Measurements from ENCODE around the gene STAB2. TPM values are rescaled to one million over a fixed set of nuclear protein-coding genes. Genes with fewer than 3 reads are reported as not detected.

Gene STAB2
- total and polyA plus RNA-seq, 2 of the 4 experiments (the other 2 are of a cell fraction) = not detected

DNA sequence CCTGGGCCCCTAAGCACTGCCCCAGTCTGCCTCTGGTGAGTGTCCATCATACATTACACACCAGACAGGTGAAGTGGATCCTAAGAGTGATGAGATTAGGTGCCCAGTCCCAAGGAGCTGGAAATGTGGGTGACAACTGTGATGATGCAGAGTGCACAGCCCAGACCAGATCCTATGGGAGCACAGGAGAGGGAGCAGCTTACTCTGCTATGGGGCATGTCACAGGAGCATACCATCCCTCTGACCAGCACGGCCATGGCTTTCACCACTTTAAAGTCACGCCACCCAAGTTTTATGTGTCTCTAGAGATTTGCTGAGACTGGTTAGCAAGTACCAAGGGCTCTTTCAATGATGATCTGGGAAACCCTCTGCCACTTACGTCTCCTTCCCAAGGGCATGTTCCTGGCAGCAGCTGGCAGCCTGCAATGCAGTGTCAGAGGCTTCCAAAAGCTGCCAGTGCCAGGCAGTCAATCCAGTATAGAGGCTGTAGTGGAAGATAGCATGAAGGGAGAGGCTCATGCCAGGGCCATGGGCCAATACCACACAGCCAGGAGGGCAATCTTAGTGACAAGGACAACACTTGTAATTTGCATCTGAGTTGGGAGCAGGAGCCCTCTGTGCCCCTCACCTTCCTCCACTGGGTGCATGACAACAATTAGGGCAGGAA lies 40.2 kb downstream of the STAB2 start:
- no peaks in the 10 kb centered on the region for H3K9me3 ChIP-seq (ENCODE audit: control insufficient read depth, insufficient read depth, low read length)
- H2BK20ac ChIP-seq (ENCODE audit: low read depth, low read length) = no peak overlapping the region
- H3K27ac ChIP-seq (ENCODE audit: insufficient read depth, low read length) = no peak overlapping the region
- H2BK120ac ChIP-seq (ENCODE audit: low read depth, low read length) = no peak overlapping the region
- no peak overlapping the region for H3K23ac ChIP-seq (ENCODE audit: low read depth, low read length)
- H2AFZ ChIP-seq (replicated peaks; ENCODE audit: low read length, poor library complexity) = no peak overlapping the region
- H3K9me1 ChIP-seq (ENCODE audit: insufficient read depth, low read length) = no peaks in the 10 kb centered on the region
- no peak overlapping the region for H3K4me2 ChIP-seq (ENCODE audit: low read depth, low read length)
- H3K27me3 ChIP-seq (ENCODE audit: control insufficient read depth, insufficient read depth, low read length) = no peaks in the 10 kb centered on the region
- no peaks in the 10 kb centered on the region for H3K4me1 ChIP-seq (ENCODE audit: control insufficient read depth, insufficient read depth, low read length)
- H4K91ac ChIP-seq (ENCODE audit: insufficient read depth, low read depth, low read length) = no peak overlapping the region
- H3K18ac ChIP-seq (ENCODE audit: low read depth, low read length) = no peak overlapping the region
- WGBS, 2 experiments (ENCODE audit: extremely low coverage in 2 of 2, insufficient read length in 1 of 2) = 40% methylated on average over 1 of the region's 3 CpGs; no CpG with 5 or more reads in 1 of the 2 experiments
- ChIA-PET CTCF (no interaction called here), POLR2A (ENCODE audit: unreplicated experiment) (no interaction called here)
- H4K8ac ChIP-seq (ENCODE audit: low read depth in 2 of 2, low read length in 2 of 2) = no peak overlapping the region
- H2BK5ac ChIP-seq (ENCODE audit: low read depth, low read length, poor library complexity, severe bottlenecking) = no peak overlapping the region
- dilution Hi-C loops (cut with HindIII; ENCODE audit: low sequenced_read_pairs, unreplicated experiment) (no loop called here), intact Hi-C loops (cut with micrococcal nuclease) (loop anchor here (2.0 kb wide), 1 partner anchor 243 kb away; no protein-coding TSS in a partner anchor), in situ Hi-C loops (cut with MboI; ENCODE audit: low sequenced_read_pairs) (no loop called here)
- TF ChIP-seq CEBPB (IDR thresholded peaks at IDR 0.05; ENCODE audit: low read depth, low read length) (no peak), CHD1 (IDR thresholded peaks at IDR 0.05; ENCODE audit: low read depth, low read length) (no peak), FOS (IDR thresholded peaks at IDR 0.05; ENCODE audit: low read depth, low read length) (no peak), RCOR1 (IDR thresholded peaks at IDR 0.05; ENCODE audit: insufficient replicate concordance, low read length) (no peak), RFX5 (IDR thresholded peaks at IDR 0.05; ENCODE audit: low read depth, low read length) (no peak), POLR2A (IDR thresholded peaks at IDR 0.05; ENCODE audit: low read depth, low read length) (no peak), RAD21 (IDR thresholded peaks at IDR 0.05; ENCODE audit: low read length) (no peak), MAFK (IDR thresholded peaks at IDR 0.05; ENCODE audit: low read depth, low read length) (no peak), CTCF (conservative IDR thresholded peaks at IDR 0.05; ENCODE audit: low read depth, low read length) (no peak), USF2 (IDR thresholded peaks at IDR 0.05; ENCODE audit: low read depth, low read length) (no peak), BHLHE40 (IDR thresholded peaks at IDR 0.05; ENCODE audit: low read depth, low read length) (no peak), MXI1 (IDR thresholded peaks at IDR 0.05; ENCODE audit: borderline replicate concordance, low read depth, low read length) (no peak), MAZ (IDR thresholded peaks at IDR 0.05; ENCODE audit: borderline replicate concordance, low read depth, low read length) (no peak), ELK1 (IDR thresholded peaks at IDR 0.05; ENCODE audit: borderline replicate concordance, low read depth, low read length) (no peak), SMC3 (IDR thresholded peaks at IDR 0.05; ENCODE audit: low read depth, low read length) (no peak), NFE2L2 (IDR thresholded peaks at IDR 0.05; ENCODE audit: low read depth, low read length) (no peak)
- H4K20me1 ChIP-seq (ENCODE audit: insufficient read depth, low read length) = no peaks in the 10 kb centered on the region
- no peak overlapping the region for H3K56ac ChIP-seq (ENCODE audit: extremely low read depth, insufficient read depth, low read length)
- H3K4ac ChIP-seq (ENCODE audit: low read depth, low read length) = no peak overlapping the region
- H4K5ac ChIP-seq (ENCODE audit: low read depth, low read length) = no peak overlapping the region
- no peak overlapping the region for H3K9ac ChIP-seq (ENCODE audit: low read depth, low read length)
- H2AK5ac ChIP-seq (ENCODE audit: low read depth, low read length) = no peak overlapping the region
- no peaks in the 10 kb centered on the region for H3K36me3 ChIP-seq (ENCODE audit: control insufficient read depth, insufficient read depth, low read length)
- no peak overlapping the region for H2AK9ac ChIP-seq (replicated peaks; ENCODE audit: low read depth, low read length, poor library complexity)
- ATAC-seq (ENCODE audit: low read depth) (no peak), DNase-seq (no peak)
- no peak overlapping the region for H3K14ac ChIP-seq (replicated peaks; ENCODE audit: low read depth, low read length)
- no peak overlapping the region for H3K4me3 ChIP-seq (ENCODE audit: insufficient read depth, low read depth, low read length)
- no peak overlapping the region for H2BK15ac ChIP-seq (ENCODE audit: low read depth, low read length)
- no peaks in the 10 kb centered on the region for H3K79me1 ChIP-seq (ENCODE audit: low read depth in 1 of 2, low read length in 2 of 2)
- BruUV-seq (replicated peaks) = no TSS peak
